OCI-LY1 (cell line): ENCODE data around the gene IL22RA2.

ENCODE experiments used
- H2AFZ ChIP-seq: fragments of 200-600 bp; sonication (generic), shearing (Covaris generic); 2 replicates; pipeline ENCODE4 v1.6.0; 2014; ENCODE audit warnings: antibody characterized with exemption, mild to moderate bottlenecking, low read length
- H3F3A ChIP-seq: fragments of 200-600 bp; sonication (generic), shearing (Covaris generic); 2 replicates; pipeline ENCODE4 v1.6.0; 2014; ENCODE audit warnings: mild to moderate bottlenecking, antibody characterized with exemption, low read length, moderate library complexity; ENCODE audit not compliant: insufficient read depth
- H3K27ac ChIP-seq: fragments of 200-600 bp; sonication (generic); 2 replicates; pipeline ENCODE4 v1.5.1; 2014; ENCODE audit warnings: low read length, mixed run types, mild to moderate bottlenecking, low read depth; ENCODE audit not compliant: poor library complexity, severe bottlenecking
- H3K27me3 ChIP-seq: fragments of 200-600 bp; sonication (generic); 2 replicates; pipeline ENCODE4 v1.6.0; 2014; ENCODE audit warnings: antibody characterized with exemption, mild to moderate bottlenecking, low read length, moderate library complexity; ENCODE audit not compliant: insufficient read depth
- H3K36me3 ChIP-seq: fragments of 200-600 bp; sonication (generic); 2 replicates; pipeline ENCODE4 v1.6.1; 2014; ENCODE audit warnings: mild to moderate bottlenecking, antibody characterized with exemption, low read length, moderate library complexity, mixed read lengths; ENCODE audit not compliant: insufficient read depth
- H3K4me1 ChIP-seq: fragments of 200-600 bp; sonication (generic); 2 replicates; pipeline ENCODE4 v1.5.1; 2014; ENCODE audit warnings: mild to moderate bottlenecking, low read length, moderate library complexity; ENCODE audit not compliant: insufficient read depth, severe bottlenecking
- H3K4me2 ChIP-seq: fragments of 200-600 bp; sonication (generic), shearing (Covaris generic); 2 replicates; pipeline ENCODE4 v1.6.1; 2014; ENCODE audit warnings: low read length
- H3K4me3 ChIP-seq: fragments of 200-600 bp; sonication (generic); 2 replicates; pipeline ENCODE4 v1.5.1; 2014; ENCODE audit warnings: low read length, low read depth, mild to moderate bottlenecking, mixed read lengths; ENCODE audit not compliant: poor library complexity, severe bottlenecking
- H3K79me2 ChIP-seq: fragments of 200-600 bp; shearing (Covaris generic); 2 replicates; pipeline ENCODE4 v1.6.1; 2016; ENCODE audit warnings: mixed run types, low read length, mixed read lengths; ENCODE audit not compliant: insufficient read depth
- H3K9ac ChIP-seq: fragments of 200-600 bp; sonication (generic), shearing (Covaris generic); 2 replicates; pipeline ENCODE4 v1.6.1; 2014; ENCODE audit warnings: mild to moderate bottlenecking, low read length, mixed read lengths
- H3K9me2 ChIP-seq: fragments of 200-600 bp; sonication (generic), shearing (Covaris generic); 2 replicates; pipeline ENCODE4 v1.6.1; 2014; ENCODE audit warnings: low read depth, mild to moderate bottlenecking, low read length, mixed read lengths
- H3K9me3 ChIP-seq: fragments of 200-600 bp; shearing (Covaris generic); 2 replicates; pipeline ENCODE4 v1.6.1; 2014; ENCODE audit warnings: low read length, mixed read lengths
- H4K20me1 ChIP-seq: fragments of 200-600 bp; sonication (generic), shearing (Covaris generic); 2 replicates; pipeline ENCODE4 v1.6.0; 2016; ENCODE audit warnings: mild to moderate bottlenecking, low read length; ENCODE audit not compliant: insufficient read depth
- EZH2 ChIP-seq: fragments of 200-600 bp; sonication (generic), shearing (Covaris generic); IDR thresholded peaks from 2 replicates; pipeline ENCODE4 v1.8.0; 2017; ENCODE audit warnings: borderline replicate concordance, mixed run types, mild to moderate bottlenecking, antibody characterized with exemption, low read length, moderate library complexity, mixed read lengths
- TF ChIP-seq, protein P1 (sequence below): fragments of 200-600 bp; sonication (generic), shearing (Covaris generic); IDR thresholded peaks from 2 replicates; pipeline ENCODE4 v1.5.1; 2017; ENCODE audit warnings: mild to moderate bottlenecking, antibody characterized with exemption, low read length, moderate library complexity, mixed read lengths

The IL22RA2 gene

DNA sequence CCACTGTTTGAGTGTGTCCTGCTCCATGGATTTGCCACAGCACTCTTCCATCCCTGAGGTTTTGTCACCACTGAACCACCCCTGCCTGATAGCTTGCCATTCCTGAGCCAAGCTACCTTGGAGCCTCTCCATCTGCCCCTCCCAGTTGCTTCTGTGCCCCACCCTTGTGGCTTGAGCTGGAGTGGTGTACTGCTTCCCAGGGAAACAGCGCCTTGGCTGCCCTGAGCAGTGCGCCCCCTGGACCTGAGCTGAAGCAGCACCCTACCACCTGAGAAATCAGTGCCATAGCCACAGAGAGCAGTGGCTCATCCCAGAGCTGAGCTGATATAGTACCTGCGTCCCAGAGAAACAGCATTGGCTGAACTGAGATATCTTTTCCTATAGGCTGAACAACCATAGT is 40.3 kb downstream of the IL22RA2 start:
- Histone ChIP-seq H3K27ac (no peak overlapping the region), H2AFZ (no peak overlapping the region), H3K4me3 (no peak overlapping the region), H3K9me2 (no peaks in the 10 kb centered on the region), H3K79me2 (no peaks in the 10 kb centered on the region), H3K9ac (no peak overlapping the region), H3K27me3 (no peaks in the 10 kb centered on the region), H3K36me3 (no peaks in the 10 kb centered on the region), H3K4me2 (no peak overlapping the region), H3K9me3 (no peaks in the 10 kb centered on the region), H3K4me1 (no peaks in the 10 kb centered on the region), H3F3A (no peaks in the 10 kb centered on the region), H4K20me1 (no peaks in the 10 kb centered on the region)
- TF ChIP-seq, protein P1, sequence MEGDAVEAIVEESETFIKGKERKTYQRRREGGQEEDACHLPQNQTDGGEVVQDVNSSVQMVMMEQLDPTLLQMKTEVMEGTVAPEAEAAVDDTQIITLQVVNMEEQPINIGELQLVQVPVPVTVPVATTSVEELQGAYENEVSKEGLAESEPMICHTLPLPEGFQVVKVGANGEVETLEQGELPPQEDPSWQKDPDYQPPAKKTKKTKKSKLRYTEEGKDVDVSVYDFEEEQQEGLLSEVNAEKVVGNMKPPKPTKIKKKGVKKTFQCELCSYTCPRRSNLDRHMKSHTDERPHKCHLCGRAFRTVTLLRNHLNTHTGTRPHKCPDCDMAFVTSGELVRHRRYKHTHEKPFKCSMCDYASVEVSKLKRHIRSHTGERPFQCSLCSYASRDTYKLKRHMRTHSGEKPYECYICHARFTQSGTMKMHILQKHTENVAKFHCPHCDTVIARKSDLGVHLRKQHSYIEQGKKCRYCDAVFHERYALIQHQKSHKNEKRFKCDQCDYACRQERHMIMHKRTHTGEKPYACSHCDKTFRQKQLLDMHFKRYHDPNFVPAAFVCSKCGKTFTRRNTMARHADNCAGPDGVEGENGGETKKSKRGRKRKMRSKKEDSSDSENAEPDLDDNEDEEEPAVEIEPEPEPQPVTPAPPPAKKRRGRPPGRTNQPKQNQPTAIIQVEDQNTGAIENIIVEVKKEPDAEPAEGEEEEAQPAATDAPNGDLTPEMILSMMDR, result no peak
- no peak for TF ChIP-seq EZH2

DNA sequence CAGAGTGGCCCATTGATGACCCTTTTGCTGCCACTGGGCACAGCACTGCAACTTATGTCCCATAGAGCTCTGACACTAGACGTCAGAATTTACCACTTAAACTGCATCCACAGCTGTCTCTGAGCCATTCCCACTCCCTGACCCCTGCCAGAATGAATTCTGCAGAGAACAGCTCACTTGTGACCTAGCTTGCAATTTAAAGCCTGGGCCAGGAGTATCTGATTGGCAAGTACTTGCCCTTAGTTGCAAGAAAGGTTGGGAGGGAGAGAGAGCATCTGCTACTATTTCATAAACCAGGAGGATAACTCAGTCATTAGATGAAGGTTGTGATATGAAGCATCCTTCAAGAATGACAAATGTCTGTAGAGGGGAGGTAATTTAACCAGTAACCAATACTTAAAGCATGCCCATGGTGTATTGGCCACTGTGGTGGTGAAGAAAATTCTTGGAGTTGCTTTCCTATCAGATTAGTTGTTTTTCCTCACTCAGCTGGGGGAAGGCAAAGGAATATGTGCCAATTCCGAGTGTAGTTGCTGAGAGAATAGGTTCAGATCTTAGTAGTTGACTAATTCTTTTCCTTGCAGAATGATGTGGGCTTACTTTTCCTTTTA is 46.5 kb downstream of the IL22RA2 start:
- H3K4me3 ChIP-seq, result no peak overlapping the region
- H3K27me3 ChIP-seq, result no peaks in the 10 kb centered on the region
- no peaks in the 10 kb centered on the region for H3K36me3 ChIP-seq
- H3K9me3 ChIP-seq, result no peaks in the 10 kb centered on the region
- TF ChIP-seq EZH2, result no peak
- TF ChIP-seq, protein P1, result no peak
- H3F3A ChIP-seq, result no peaks in the 10 kb centered on the region
- H2AFZ ChIP-seq, result no peak overlapping the region
- no peak overlapping the region for H3K27ac ChIP-seq
- H3K9me2 ChIP-seq, result no peaks in the 10 kb centered on the region
- H3K79me2 ChIP-seq, result no peaks in the 10 kb centered on the region
- H4K20me1 ChIP-seq, result no peaks in the 10 kb centered on the region
- H3K9ac ChIP-seq, result no peak overlapping the region
- no peak overlapping the region for H3K4me2 ChIP-seq
- H3K4me1 ChIP-seq, result no peaks in the 10 kb centered on the region

GRCh38 chr6:137123078-137123477 is 50.4 kb downstream of the IL22RA2 start:
- H4K20me1 ChIP-seq, result no peaks in the 10 kb centered on the region
- no peaks in the 10 kb centered on the region for H3K4me1 ChIP-seq
- no peaks in the 10 kb centered on the region for H3K79me2 ChIP-seq
- no peaks in the 10 kb centered on the region for H3K27me3 ChIP-seq
- H3K4me2 ChIP-seq, result no peak overlapping the region
- H3K9me3 ChIP-seq, result no peaks in the 10 kb centered on the region
- H3K9ac ChIP-seq, result no peak overlapping the region
- TF ChIP-seq, protein P1, result no peak
- H3F3A ChIP-seq, result no peaks in the 10 kb centered on the region
- H3K9me2 ChIP-seq, result no peaks in the 10 kb centered on the region
- H3K36me3 ChIP-seq, result no peaks in the 10 kb centered on the region
- no peak overlapping the region for H3K4me3 ChIP-seq
- H3K27ac ChIP-seq, result no peak overlapping the region
- H2AFZ ChIP-seq, result no peak overlapping the region
